GM12865 (cell line): Measurements from ENCODE around the gene DCST2.

Source experiments
- DNase-seq: peaks from one replicate; pipeline ENCODE4 v3.0.0; 2010; ENCODE audit warnings: low read depth
- H3K4me3 ChIP-seq: 2 replicates; pipeline ENCODE4 v1.5.1; 2011; ENCODE audit warnings: mild to moderate bottlenecking, low read depth, low read length, control low read depth
- TF ChIP-seq, protein P1 (sequence below): IDR thresholded peaks from 2 replicates; pipeline ENCODE4 v1.5.1; 2011; ENCODE audit warnings: low read length, control low read depth, low read depth, inconsistent platforms; ENCODE audit not compliant: insufficient read depth; ENCODE audit errors: missing control alignments

DCST2 gene

DNA sequence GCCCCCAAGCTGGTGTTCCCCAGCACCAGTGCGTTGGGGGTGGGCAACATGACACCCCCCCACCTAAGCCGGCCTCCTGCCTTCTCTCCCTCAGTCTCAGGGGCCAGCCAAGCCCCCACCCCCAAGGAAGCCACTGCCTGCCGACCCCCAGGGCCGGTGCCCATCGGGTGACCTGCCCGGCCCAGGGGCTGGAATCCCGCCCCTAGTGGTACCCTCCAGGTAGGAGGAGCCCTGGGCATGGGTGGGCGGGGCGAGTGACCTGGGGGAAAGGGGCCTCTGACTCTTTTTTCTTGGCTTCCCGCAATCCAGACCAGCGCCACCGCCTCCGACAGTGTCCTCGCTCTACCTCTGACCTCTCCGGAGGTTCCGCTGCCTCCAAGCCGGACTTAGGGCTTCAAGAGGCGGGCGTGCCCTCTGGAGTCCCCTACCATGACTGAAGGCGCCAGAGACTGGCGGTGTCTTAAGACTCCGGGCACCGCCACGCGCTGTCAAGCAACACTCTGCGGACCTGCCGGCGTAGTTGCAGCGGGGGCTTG lies 28.6 kb upstream of the DCST2 start:
- TF ChIP-seq, protein P1, sequence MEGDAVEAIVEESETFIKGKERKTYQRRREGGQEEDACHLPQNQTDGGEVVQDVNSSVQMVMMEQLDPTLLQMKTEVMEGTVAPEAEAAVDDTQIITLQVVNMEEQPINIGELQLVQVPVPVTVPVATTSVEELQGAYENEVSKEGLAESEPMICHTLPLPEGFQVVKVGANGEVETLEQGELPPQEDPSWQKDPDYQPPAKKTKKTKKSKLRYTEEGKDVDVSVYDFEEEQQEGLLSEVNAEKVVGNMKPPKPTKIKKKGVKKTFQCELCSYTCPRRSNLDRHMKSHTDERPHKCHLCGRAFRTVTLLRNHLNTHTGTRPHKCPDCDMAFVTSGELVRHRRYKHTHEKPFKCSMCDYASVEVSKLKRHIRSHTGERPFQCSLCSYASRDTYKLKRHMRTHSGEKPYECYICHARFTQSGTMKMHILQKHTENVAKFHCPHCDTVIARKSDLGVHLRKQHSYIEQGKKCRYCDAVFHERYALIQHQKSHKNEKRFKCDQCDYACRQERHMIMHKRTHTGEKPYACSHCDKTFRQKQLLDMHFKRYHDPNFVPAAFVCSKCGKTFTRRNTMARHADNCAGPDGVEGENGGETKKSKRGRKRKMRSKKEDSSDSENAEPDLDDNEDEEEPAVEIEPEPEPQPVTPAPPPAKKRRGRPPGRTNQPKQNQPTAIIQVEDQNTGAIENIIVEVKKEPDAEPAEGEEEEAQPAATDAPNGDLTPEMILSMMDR, result peak; percentile 24
- no peak overlapping the region for H3K4me3 ChIP-seq
- DNase-seq, result no peak

DNA sequence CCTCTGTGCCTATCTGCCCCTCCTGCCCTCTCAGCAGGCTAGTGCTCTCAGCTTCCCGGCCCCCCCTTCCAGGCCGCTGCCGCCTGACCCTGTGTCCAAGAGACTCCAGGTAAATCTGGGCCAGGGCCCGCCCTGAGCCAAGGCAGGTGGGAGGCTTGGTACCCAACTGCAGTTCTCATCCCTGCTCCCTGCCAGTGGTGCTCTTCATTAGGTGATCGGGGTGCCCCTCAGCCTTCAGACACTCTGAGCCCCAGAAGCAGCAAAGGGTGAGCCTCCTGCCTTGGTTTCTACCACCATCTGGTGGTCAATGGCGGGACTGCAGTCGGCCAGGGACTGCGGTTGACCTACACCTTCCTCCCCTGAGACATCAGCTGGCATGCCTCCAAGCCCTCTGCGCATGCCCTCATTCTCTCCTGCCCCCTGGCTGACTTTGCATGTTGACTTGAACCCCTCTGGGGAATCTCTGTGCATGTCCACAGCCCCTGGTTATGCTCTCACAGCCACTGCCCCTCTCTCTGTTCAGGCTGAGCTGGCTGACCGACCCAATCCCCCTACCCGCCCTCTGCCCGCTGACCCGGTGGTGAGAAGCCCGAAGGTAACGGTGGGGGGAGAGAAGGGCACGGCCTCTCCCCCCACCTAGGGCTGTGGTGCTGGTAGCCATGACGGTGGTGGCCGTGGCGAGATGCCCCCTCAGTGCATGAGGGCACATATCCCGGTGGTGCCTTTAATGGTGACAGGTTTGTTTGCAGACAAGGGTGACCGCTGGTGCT lies 28.0 kb upstream of the DCST2 start:
- TF ChIP-seq, protein P1, result peak; percentile 100
- DNase-seq, result peak; percentile 96
- H3K4me3 ChIP-seq, result no peak overlapping the region

DNA sequence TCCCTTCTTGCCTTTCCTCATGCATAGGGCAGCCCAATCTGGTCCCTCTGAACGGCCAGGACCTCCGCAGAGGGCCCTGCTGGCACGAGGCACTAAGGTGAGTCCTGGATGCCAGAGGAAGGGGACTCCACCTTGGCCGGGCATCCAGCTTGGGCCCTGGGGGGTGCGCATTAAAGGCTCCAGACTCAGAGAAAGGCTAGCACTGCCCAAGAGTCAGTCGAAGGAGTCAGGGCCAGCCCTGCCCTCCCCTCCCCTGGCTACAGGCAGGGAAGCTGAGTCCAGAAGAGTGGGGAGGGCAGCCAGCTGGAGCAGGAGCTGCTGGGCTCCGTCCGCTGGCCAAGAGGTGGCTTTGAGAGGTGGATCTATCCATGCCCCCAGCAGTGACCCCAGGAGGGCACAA lies 27.2 kb upstream of the DCST2 start:
- TF ChIP-seq, protein P1, result no peak
- DNase-seq, result no peak
- H3K4me3 ChIP-seq, result no peak overlapping the region

DNA sequence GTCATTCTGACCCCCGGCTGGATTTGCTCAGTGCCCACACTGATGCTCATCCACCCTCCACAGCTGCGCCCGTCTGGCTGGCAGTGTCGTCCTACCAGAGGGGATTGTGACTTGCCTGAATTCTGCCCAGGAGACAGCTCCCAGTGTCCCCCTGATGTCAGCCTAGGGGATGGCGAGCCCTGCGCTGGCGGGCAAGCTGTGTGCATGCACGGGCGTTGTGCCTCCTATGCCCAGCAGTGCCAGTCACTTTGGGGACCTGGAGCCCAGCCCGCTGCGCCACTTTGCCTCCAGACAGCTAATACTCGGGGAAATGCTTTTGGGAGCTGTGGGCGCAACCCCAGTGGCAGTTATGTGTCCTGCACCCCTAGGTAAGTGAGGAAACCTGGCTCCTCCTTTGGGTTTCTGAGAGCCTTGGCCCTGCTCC lies 24.2 kb upstream of the DCST2 start:
- TF ChIP-seq, protein P1, result peak; percentile 7
- H3K4me3 ChIP-seq, result no peak overlapping the region
- no peak for DNase-seq

DNA sequence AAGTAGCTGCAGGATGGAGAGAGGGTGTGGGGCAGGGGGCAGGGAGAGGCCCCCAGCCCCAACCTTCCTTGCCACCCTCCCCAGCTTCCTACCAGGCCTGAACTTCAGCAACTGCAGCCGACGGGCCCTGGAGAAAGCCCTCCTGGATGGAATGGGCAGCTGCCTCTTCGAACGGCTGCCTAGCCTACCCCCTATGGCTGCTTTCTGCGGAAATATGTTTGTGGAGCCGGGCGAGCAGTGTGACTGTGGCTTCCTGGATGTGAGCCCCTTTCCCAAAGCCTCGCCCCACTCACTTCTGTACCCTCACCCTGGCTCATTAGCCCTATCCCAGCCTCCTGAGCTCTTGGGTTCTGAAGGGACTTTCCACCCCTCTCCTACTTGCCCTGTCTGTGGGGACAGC lies 23.5 kb upstream of the DCST2 start:
- DNase-seq, result no peak
- no peak overlapping the region for H3K4me3 ChIP-seq
- TF ChIP-seq, protein P1, result no peak

DNA sequence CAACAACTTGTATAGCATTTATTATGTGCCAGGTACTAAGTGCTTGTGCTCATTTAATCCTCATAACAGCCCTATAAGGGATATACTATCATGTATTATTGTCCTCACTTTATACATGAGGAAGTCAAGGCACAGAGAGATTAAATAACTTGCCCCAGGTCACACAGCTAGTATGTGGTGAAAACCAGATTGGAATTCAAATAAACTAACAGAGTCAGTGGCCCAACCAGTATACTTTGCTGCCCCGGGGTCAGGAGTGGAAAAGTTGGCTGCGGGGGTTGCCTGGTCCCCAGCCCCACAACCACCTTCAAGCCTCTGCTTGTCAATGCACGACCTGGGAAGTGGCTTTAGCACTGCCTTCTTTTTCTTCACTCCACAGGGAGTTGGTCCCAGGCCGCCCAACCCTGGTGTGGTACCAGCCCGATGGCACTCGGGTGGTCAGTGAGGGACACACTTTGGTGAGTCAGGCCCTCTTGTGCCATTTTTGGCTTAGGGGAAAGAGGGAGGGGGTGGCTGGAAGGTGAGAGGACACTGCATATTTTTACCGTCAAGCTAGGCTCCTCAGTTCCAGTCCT lies 20.0 kb upstream of the DCST2 start:
- DNase-seq, result no peak
- H3K4me3 ChIP-seq, result no peak overlapping the region
- TF ChIP-seq, protein P1, result no peak
